H9 (cell line): ENCODE measurements around the gene MEF2C. TPM values are rescaled to one million over a fixed set of nuclear protein-coding genes. Genes with fewer than 3 reads are reported as not detected.

Experiments
- DNase-seq: peaks from one replicate; pipeline ENCODE4 v3.0.0-alpha.2; 2017
- H2AFZ ChIP-seq: one replicate; pipeline ENCODE4 v1.6.1; 2013; ENCODE audit warnings: mild to moderate bottlenecking, low read length, control low read depth, moderate library complexity
- H2AK5ac ChIP-seq: 2 replicates; pipeline ENCODE4 v1.6.1; 2013; ENCODE audit warnings: low read length, control low read depth, mixed read lengths; ENCODE audit not compliant: insufficient read length
- H2BK120ac ChIP-seq: one replicate; pipeline ENCODE4 v1.6.1; 2013; ENCODE audit warnings: low read depth, mild to moderate bottlenecking, low read length, control low read depth, inconsistent platforms; ENCODE audit not compliant: poor library complexity, severe bottlenecking
- H2BK12ac ChIP-seq: 2 replicates; pipeline ENCODE4 v1.6.1; 2013; ENCODE audit warnings: low read length, control low read depth, mixed read lengths, low read depth; ENCODE audit not compliant: insufficient read length
- H2BK15ac ChIP-seq: 2 replicates; pipeline ENCODE4 v1.6.1; 2013; ENCODE audit warnings: low read depth, low read length, control low read depth
- H2BK20ac ChIP-seq: one replicate; pipeline ENCODE4 v1.6.1; 2013; ENCODE audit warnings: low read depth, mild to moderate bottlenecking, low read length, control low read depth, inconsistent platforms; ENCODE audit not compliant: poor library complexity, severe bottlenecking
- H2BK5ac ChIP-seq: 2 replicates; pipeline ENCODE4 v1.6.1; 2013; ENCODE audit warnings: low read length, control low read depth, mixed read lengths; ENCODE audit not compliant: insufficient read length
- H3K14ac ChIP-seq: 2 replicates; pipeline ENCODE4 v1.6.1; 2013; ENCODE audit warnings: low read length, control low read depth; ENCODE audit not compliant: insufficient read depth
- H3K18ac ChIP-seq: 2 replicates; pipeline ENCODE4 v1.6.1; 2013; ENCODE audit warnings: low read depth, mild to moderate bottlenecking, mixed read lengths, low read length, control low read depth; ENCODE audit not compliant: insufficient read length
- H3K23ac ChIP-seq: 2 replicates; pipeline ENCODE4 v1.6.1; 2013; ENCODE audit warnings: low read length, control low read depth, mixed read lengths, low read depth; ENCODE audit not compliant: insufficient read length
- H3K23me2 ChIP-seq: 2 replicates; pipeline ENCODE4 v1.6.1; 2013; ENCODE audit warnings: low read depth, mild to moderate bottlenecking, mixed read lengths, low read length, control low read depth; ENCODE audit not compliant: insufficient read length, poor library complexity, severe bottlenecking
- H3K27ac ChIP-seq: 2 replicates; pipeline ENCODE4 v1.5.1; 2013; ENCODE audit warnings: low read length, control low read depth, mixed read lengths, low read depth; ENCODE audit not compliant: insufficient read length
- H3K27me3 ChIP-seq: 2 replicates; pipeline ENCODE4 v1.6.1; 2013; ENCODE audit warnings: low read length, control low read depth, inconsistent platforms; ENCODE audit not compliant: insufficient read depth
- H3K4ac ChIP-seq: 2 replicates; pipeline ENCODE4 v1.6.1; 2013; ENCODE audit warnings: low read depth, mild to moderate bottlenecking, control low read depth, inconsistent platforms, low read length, moderate library complexity
- H3K4me1 ChIP-seq: 2 replicates; pipeline ENCODE4 v1.6.1; 2013; ENCODE audit warnings: low read length, control low read depth, inconsistent platforms; ENCODE audit not compliant: insufficient read depth
- H3K4me2 ChIP-seq: 2 replicates; pipeline ENCODE4 v1.6.1; 2013; ENCODE audit warnings: low read length, control low read depth, mixed read lengths; ENCODE audit not compliant: insufficient read length, insufficient read depth
- H3K56ac ChIP-seq: 2 replicates; pipeline ENCODE4 v1.6.1; 2013; ENCODE audit warnings: low read depth, mild to moderate bottlenecking, mixed read lengths, low read length, control low read depth; ENCODE audit not compliant: insufficient read length
- H3K79me1 ChIP-seq: 2 replicates; pipeline ENCODE4 v1.6.1; 2013; ENCODE audit warnings: low read depth, mild to moderate bottlenecking, moderate library complexity, low read length, control low read depth, inconsistent platforms; ENCODE audit not compliant: insufficient read depth, poor library complexity, severe bottlenecking
- H3K79me2 ChIP-seq: 2 replicates; pipeline ENCODE4 v1.6.1; 2013; ENCODE audit warnings: low read length, control low read depth, inconsistent platforms; ENCODE audit not compliant: insufficient read depth
- H3K9ac ChIP-seq: 2 replicates; pipeline ENCODE4 v1.6.1; 2013; ENCODE audit warnings: low read length, control low read depth, mixed read lengths; ENCODE audit not compliant: insufficient read length; ENCODE audit errors: extremely low read depth
- H3K9me3 ChIP-seq: one replicate; pipeline ENCODE4 v1.6.1; 2013; ENCODE audit warnings: low read depth, low read length, inconsistent platforms; ENCODE audit not compliant: control insufficient read depth
- H3T11ph ChIP-seq: one replicate; pipeline ENCODE4 v1.6.1; 2013; ENCODE audit warnings: mild to moderate bottlenecking, low read length, control low read depth, inconsistent platforms
- H4K20me1 ChIP-seq: one replicate; pipeline ENCODE4 v1.6.1; 2013; ENCODE audit not compliant: control insufficient read depth, insufficient read length, insufficient read depth
- H4K5ac ChIP-seq: 2 replicates; pipeline ENCODE4 v1.6.1; 2013; ENCODE audit warnings: low read depth, mild to moderate bottlenecking, mixed read lengths, low read length, control low read depth; ENCODE audit not compliant: insufficient read length
- H4K8ac ChIP-seq: replicated peaks from 2 replicates; pipeline ENCODE4 v1.6.1; 2013; ENCODE audit warnings: low read length, control low read depth, mixed read lengths, low read depth; ENCODE audit not compliant: insufficient read length
- H4K91ac ChIP-seq: 2 replicates; pipeline ENCODE4 v1.6.1; 2013; ENCODE audit warnings: low read depth, mild to moderate bottlenecking, moderate library complexity, mixed read lengths, low read length, control low read depth; ENCODE audit not compliant: insufficient read length
- H3K27ac Mint-ChIP-seq, 3 experiments: 2 replicates in 2 of 3; 3 replicates in 1 of 3; pipeline ENCODE4 v1.8.0; 2020 to 2021; ENCODE audit warnings: mixed read lengths in 3 of 3, mild to moderate bottlenecking in 1 of 3, moderate library complexity in 1 of 3
- H3K27me3 Mint-ChIP-seq: 2 replicates; pipeline ENCODE4 v1.8.0; 2021; ENCODE audit warnings: low read depth, mild to moderate bottlenecking, moderate library complexity, mixed read lengths
- H3K36me3 Mint-ChIP-seq, 3 experiments: 2 replicates in 2 of 3; 3 replicates in 1 of 3; pipeline ENCODE4 v1.8.0; 2020 to 2021; ENCODE audit warnings: low read depth in 3 of 3, mixed read lengths in 3 of 3; ENCODE audit not compliant: insufficient read depth in 1 of 3
- H3K4me1 Mint-ChIP-seq, 2 experiments: 2 replicates each; pipeline ENCODE4 v1.8.0; 2020; ENCODE audit warnings: mixed read lengths in 2 of 2
- H3K4me3 Mint-ChIP-seq, 2 experiments: 2 replicates in 1 of 2; 3 replicates in 1 of 2; pipeline ENCODE4 v1.8.0; 2020 to 2021; ENCODE audit warnings: mild to moderate bottlenecking in 2 of 2, mixed read lengths in 2 of 2, moderate library complexity in 1 of 2
- H3K9me3 Mint-ChIP-seq, 2 experiments: 2 replicates in 1 of 2; 3 replicates in 1 of 2; pipeline ENCODE4 v1.8.0; 2020; ENCODE audit warnings: mild to moderate bottlenecking in 2 of 2, mixed read lengths in 2 of 2, moderate library complexity in 1 of 2
- WGBS: extraction: QIAGEN DNeasy Blood & Tissue Kit; methylation state at CpG from one replicate; pipeline ENCODE4 v1.1.7; 2013; ENCODE audit warnings: missing lambda C conversion rate, low lambda C conversion rate, mixed read lengths; ENCODE audit not compliant: insufficient read length; ENCODE audit errors: extremely low coverage; 5-methylcytosine and 5-hydroxymethylcytosine counted together
- total RNA-seq: library from RNA; stranded (reverse); gene quantifications from 2 replicates; pipeline ENCODE4 v1.2.1, GENCODE V29; 2021
- TF ChIP-seq, protein P1 (sequence below): fragments of 200-600 bp; sonication (generic); conservative IDR thresholded peaks from 3 replicates; pipeline ENCODE4 v1.8.0; 2021; ENCODE audit warnings: antibody characterized with exemption, mild to moderate bottlenecking

Gene MEF2C
- total RNA-seq, 1 experiment from 2014 or later, result 0.11 TPM

DNA sequence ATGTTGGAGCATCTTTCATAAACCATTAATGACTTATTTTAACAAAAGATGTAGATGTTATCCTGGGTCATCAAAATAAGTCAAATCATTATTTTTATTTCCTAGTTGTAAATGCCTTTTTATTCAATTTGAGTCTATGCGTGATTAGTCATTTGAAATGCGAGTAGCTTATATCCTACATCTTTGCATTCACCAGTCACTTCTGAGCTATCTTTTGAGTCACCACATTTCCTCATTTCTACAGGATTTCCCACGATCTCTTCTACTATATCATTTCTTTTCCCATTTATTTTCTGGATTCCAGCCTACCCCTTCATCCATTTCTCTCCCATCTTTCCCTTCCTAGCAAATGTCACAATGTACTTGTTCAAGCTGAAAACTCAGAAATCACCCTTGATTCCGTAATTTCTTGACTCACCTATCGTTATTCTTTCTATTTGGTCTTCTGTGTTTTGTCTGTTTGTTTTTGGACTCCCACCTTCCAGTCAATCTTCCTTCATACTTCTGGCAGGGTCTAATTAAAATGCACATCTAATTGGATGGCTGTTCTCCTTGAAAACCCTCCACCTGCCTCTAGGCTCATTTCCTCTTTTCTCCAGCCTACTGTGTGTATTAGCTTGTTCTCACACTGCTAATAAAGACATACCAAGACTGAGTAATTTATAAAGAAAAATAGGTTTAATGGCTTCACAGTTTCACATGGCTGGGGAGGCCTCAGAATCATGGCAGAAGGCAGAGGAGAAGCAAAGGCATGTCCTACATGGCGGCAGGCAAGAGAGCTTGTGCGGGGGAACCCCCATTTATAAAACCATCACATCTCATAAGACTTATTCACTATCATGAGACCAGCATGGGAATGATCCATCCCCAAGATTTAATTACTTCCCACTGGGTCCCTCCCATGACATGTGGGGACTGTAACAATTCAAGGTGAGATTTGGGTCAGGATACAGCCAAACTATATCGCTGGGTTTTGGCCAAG lies 112.4 kb downstream of the MEF2C start:
- Histone ChIP-seq H2BK5ac (no peak overlapping the region), H3K9ac (no peak overlapping the region), H3K56ac (no peak overlapping the region), H3K14ac (no peak overlapping the region), H3K79me2 (no peaks in the 10 kb centered on the region), H3K9me3 (no peaks in the 10 kb centered on the region), H2BK120ac (no peak overlapping the region), H2AK5ac (no peak overlapping the region), H2BK15ac (no peak overlapping the region), H2BK20ac (no peak overlapping the region), H2AFZ (no peak overlapping the region), H4K91ac (no peak overlapping the region), H3K4me2 (no peak overlapping the region), H3K4me1 (no peaks in the 10 kb centered on the region), H3T11ph (no peak overlapping the region), H4K20me1 (no peaks in the 10 kb centered on the region), H3K23ac (no peak overlapping the region), H3K27me3 (no peaks in the 10 kb centered on the region), H3K23me2 (no peaks in the 10 kb centered on the region), H3K4ac (no peak overlapping the region), H3K18ac (no peak overlapping the region), H4K5ac (no peak overlapping the region), H3K79me1 (no peaks in the 10 kb centered on the region), H4K8ac (no peak overlapping the region), H2BK12ac (no peak overlapping the region), H3K27ac (no peak overlapping the region)
- no peak for DNase-seq
- WGBS, result 100% methylated on average over 1 of the region's 8 CpGs
- H3K4me3 Mint-ChIP-seq, result no peak overlapping the region
- TF ChIP-seq, protein P1, sequence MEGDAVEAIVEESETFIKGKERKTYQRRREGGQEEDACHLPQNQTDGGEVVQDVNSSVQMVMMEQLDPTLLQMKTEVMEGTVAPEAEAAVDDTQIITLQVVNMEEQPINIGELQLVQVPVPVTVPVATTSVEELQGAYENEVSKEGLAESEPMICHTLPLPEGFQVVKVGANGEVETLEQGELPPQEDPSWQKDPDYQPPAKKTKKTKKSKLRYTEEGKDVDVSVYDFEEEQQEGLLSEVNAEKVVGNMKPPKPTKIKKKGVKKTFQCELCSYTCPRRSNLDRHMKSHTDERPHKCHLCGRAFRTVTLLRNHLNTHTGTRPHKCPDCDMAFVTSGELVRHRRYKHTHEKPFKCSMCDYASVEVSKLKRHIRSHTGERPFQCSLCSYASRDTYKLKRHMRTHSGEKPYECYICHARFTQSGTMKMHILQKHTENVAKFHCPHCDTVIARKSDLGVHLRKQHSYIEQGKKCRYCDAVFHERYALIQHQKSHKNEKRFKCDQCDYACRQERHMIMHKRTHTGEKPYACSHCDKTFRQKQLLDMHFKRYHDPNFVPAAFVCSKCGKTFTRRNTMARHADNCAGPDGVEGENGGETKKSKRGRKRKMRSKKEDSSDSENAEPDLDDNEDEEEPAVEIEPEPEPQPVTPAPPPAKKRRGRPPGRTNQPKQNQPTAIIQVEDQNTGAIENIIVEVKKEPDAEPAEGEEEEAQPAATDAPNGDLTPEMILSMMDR, result no peak
- no peak overlapping the region for H3K27ac Mint-ChIP-seq
- no peaks in the 10 kb centered on the region for H3K4me1 Mint-ChIP-seq
- H3K9me3 Mint-ChIP-seq, result no peaks in the 10 kb centered on the region
- no peaks in the 10 kb centered on the region for H3K36me3 Mint-ChIP-seq
- H3K27me3 Mint-ChIP-seq, result no peaks in the 10 kb centered on the region
